Stimulated activated CD8-positive, alpha-beta memory T cell treated with anti-CD3 and anti-CD28 coated beads, Interleukin-12 subunit alpha, Interleukin-12 subunit beta, amount 100 ng/mL, for 24 hours (primary cell): Measurements from ENCODE around the gene PROZ.

Experiments used
- DNase-seq: peaks from one replicate; pipeline ENCODE4 v3.0.0-alpha.2; 2020; ENCODE audit errors: extremely low read depth

The PROZ gene

GRCh38 chr13:113140677-113141600 lies 17.5 kb upstream of the PROZ start:
- DNase-seq = no peak

DNA sequence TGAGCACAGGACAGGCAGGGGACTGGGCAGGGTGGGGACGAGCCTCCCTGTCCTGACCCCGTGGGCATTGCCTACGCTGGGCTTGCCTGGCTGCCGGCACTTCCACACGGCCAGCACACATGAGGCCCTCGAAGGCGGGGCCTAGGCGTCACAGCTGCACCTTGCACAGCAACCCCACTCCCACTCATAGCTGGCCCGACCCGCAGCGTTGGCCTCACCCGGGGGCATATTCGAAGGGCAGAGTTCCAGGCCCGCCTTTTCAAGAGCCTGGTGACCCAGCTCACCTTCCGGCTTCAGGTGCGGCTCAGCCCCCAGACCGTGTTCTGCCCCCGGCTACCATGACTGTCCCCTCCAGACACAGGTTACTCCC lies 16.9 kb upstream of the PROZ start:
- no peak for DNase-seq

DNA sequence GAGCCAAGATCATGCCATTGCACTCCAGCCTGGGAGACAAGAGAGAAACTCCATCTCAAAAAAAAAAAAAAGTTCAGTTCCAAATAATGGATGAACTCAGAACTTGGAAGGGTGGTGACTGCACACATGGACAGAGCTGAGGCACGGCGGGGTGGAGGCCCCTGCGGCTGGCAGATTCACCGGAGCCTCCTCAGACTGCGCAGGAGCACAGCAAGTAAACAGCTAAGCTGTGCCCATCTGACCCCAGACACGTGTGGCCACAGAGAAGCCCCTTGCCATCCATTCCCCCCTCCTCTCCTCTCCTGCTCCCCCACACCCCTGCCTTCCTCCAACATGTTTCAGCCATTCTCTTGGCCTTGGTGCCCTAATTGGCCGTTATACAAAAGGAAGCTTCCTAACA lies 15.6 kb upstream of the PROZ start:
- DNase-seq = no peak

GRCh38 chr13:113143466-113144254 lies 14.8 kb upstream of the PROZ start:
- no peak for DNase-seq

- DNase-seq = no peak
Measured at GRCh38 chr13:113144255-113144629, 14.2 kb upstream of the PROZ start.

- no peak for DNase-seq
Measured at GRCh38 chr13:113145496-113145895, 13.0 kb upstream of the PROZ start.

DNA sequence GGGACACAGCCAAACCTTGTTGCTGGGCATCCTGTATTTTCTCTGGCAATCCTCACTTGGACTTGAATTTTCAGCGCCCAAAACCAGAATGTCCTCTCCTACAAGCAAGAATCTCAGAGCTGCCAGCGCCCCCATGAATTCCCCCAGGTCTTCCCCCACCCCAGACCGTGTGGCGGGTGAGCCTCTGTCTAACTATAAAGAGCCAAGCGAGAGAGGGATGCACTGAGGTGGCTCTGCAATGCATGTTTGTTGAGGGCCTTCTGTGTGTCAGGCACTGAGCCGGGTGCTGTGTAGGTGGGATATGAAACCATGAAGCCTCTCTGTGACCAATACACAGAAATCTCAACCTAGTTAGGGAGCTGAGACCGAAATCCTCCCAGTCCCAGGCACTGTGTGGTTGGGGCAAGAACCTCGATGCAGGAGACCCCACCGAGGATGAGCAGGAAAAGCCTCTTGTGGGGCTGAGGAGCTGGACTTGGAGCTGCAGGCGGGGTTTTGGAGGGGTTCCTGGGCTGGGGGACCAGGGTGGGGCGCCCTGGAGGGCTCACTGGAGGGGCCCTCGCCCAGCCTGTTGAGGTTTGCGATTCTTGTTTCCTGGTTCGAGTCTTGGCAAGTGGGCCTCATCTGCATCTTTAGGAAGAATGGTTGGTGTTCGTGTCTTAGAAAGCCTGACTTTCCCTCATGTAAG lies 12.4 kb upstream of the PROZ start:
- no peak for DNase-seq

GRCh38 chr13:113146750-113147149 lies 11.7 kb upstream of the PROZ start:
- DNase-seq = no peak

DNA sequence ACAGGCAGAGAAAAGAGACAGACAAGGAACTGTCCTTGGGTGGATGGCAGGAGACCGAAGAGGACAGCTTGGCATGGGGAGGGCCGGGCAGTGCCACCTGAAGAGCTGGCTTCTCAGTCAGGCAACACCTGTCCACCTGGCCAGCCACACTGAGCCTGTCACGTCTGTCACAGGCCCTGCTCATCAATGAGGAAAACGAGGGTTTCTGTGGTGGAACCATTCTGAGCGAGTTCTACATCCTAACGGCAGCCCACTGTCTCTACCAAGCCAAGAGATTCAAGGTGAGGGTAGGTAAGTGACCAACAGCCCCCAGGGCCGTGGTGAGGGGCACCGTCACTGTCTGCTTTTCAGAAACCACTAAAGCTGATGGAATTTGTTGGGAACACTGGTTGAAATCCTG lies 11.2 kb upstream of the PROZ start:
- no peak for DNase-seq

GRCh38 chr13:113148407-113148806 lies 10.0 kb upstream of the PROZ start:
- no peak for DNase-seq

- no peak for DNase-seq
Measured at GRCh38 chr13:113148940-113149503, 9.4 kb upstream of the PROZ start.

GRCh38 chr13:113149711-113150549 lies 8.5 kb upstream of the PROZ start:
- no peak for DNase-seq

GRCh38 chr13:113150550-113151365 lies 7.7 kb upstream of the PROZ start:
- no peak for DNase-seq

DNA sequence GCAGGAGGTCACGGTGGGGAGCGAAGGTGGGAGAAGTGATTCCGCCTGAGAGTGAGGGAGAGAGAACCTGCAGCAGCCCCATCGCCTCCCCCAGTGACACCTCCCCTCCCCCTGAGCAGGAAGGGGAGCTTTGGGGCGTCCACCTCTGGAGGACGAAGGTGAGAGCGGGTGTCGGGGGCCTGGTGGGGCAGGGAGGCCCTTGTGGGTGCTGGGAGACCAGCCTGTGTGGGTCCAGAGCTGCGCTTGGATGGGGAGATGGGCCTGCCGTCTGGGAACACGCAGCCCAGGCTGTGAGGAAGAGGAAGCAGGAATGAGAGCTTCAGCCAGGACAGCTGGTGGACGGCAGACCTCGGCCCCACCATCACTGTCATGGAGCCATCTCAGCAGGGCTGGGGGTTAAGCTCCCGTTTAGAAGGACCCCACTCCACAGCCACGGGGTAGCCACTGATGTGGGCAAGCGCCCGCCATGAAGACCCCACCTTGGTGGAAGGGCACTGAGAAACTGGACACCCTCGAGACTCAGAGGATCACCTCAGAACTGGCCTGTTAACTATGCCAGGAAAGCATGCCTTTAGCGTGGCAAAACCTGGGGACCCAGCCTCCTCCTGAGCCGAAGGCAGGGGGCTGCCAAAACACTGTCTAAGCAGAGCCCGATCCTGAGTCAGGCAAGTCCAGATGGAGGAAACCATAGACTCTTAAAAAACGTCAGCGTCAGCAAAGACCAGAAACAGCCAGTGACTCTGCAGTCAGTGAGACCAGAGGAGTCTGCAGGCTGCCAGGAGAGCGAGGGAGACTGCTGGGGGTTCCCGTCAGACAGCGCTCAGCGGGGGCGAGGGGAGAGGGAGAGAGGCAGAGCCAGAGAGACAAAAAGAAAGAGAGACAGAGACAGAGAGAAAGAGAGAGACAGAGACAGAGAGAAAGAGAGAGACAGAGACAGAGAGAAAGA lies 6.4 kb upstream of the PROZ start:
- no peak for DNase-seq

DNA sequence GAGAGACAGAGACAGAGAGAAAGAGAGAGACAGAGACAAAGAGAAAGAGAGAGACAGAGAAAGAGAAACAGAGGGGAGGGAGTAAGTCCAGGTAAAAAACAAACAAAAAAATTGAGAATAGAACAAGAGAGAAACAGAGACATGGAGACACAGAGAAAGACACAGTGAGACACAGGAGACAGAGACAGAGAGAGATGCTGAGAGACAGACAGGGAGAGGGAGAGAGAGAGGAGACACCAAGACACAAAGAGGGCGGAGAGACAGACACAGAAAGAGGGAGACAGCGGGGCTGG lies 5.8 kb upstream of the PROZ start:
- no peak for DNase-seq

GRCh38 chr13:113152984-113153809 lies 5.3 kb upstream of the PROZ start:
- DNase-seq = no peak

DNA sequence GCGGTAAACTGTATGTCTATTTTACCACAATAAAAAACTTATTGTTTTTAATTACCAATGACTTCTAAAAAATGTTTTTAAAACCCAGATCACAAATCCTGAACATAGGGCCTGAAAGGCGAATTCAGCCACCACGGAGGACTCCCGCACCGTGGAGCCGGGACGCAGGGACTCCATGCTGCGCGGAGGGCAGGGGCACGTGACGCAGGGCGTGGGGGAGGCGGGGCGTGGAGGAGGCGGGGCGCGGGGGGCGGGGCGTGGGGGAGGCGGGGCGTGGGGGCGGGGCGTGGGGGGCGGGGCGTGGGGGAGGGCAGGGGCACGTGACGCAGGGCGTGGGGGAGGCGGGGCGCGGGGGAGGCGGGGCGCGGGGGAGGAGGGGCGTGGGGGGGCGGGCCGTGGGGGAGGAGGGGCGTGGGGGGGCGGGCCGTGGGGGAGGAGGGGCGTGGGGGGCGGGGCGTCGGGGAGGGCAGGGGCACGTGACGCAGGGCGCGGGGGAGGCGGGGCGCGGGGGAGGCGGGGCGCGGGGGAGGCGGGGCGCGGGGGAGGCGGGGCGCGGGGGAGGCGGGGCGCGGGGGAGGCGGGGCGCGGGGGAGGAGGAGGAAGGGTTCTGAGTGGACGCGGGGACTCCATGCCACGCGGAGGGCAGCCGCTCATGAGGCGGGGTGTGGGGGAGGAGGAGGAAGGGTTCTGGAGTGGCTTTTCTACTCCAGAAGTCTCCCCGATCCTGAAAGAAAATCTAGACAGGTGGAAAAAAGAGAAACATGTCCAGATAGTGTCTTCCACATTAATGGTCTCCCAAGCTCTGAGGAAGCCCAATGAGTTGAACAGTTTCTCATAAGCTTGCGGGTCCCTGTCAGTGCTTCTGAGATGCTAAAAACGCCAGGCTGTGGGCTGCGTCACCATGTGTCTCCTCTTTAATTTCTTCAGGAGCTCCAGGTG lies 4.4 kb upstream of the PROZ start:
- DNase-seq = peak; percentile 42
